ENCODE results near the gene PRAC1.
A peak's percentile ranks its signal among the peaks of the same experiment; 100 is the strongest.

Gene PRAC1

DNA sequence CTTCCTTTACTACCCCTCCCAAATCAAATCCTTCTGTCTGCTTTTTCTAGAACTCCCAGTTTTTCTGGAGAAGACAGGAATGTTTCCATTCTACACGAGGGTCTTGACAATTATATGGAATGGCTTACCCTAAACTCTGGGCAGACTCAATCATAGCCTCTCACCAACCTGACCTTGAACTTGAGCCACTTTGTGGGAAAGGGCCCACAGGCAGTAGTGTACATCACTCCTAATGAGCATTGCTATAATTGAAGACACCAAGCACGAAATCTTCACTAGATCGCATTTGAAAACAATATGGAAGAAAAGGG lies 7.9 kb upstream of the PRAC1 start:
- ATAC-seq (ENCODE audit: low read depth): no peak
- Histone ChIP-seq H3K27ac (ENCODE audit: poor library complexity, severe bottlenecking) (no peak overlapping the region), H3K27me3 (ENCODE audit: insufficient read depth, poor library complexity, severe bottlenecking) (peaks cover 96% of the 10 kb centered on the region)

DNA sequence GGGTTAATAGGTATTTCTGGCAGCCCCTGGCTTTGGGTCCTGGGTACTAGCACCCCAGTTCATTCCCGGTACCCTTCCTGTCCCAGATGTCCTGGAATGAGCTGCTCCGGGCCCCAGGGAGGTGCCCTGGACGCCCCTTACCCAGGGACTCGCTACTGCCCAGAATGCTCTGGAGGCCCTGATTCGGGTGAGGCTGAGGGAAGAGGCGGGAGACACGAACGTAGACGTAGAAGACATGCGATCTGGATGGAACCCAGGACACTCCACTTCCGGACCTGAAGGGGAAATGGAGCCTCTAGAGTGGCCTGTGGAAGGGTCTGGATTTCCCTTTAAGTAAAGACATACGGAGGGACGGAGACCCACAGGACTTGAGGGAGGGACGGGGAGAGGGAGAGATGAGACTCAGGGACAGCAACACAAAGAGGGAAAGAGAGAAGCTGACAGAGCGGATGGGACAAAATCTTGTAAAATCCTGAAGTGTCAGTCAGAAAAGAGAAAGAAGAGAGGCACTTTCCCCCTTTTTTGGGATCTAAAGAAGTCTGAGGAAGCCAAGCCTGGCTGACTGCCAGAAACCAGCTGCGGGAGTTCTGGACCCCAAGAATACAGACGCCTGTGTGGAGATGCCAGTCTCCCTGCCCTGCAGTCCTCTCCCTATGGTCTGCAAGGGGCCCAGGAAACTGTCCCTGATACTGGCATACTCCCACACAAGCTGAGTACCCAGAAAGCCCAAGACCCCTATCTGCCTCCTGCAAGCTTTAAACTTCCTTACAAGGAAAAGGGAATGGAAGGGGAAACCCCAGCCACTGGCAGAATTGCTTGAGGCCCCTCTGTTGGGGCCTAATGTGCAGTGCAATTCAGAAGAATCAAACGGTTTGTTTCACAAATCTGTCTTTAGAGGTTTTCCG lies 7.3 kb upstream of the PRAC1 start:
- Histone ChIP-seq H3K27me3 (ENCODE audit: insufficient read depth, poor library complexity, severe bottlenecking) (peaks cover 96% of the 10 kb centered on the region), H3K27ac (ENCODE audit: poor library complexity, severe bottlenecking) (no peak overlapping the region), H3K4me1 (ENCODE audit: insufficient read depth, poor library complexity, severe bottlenecking) (no peaks in the 10 kb centered on the region), H3K36me3 (ENCODE audit: low read depth) (no peaks in the 10 kb centered on the region), H3K9me3 (ENCODE audit: severe bottlenecking) (no peaks in the 10 kb centered on the region), H3K4me3 (ENCODE audit: severe bottlenecking) (no peak overlapping the region)
- TF ChIP-seq, protein P1, sequence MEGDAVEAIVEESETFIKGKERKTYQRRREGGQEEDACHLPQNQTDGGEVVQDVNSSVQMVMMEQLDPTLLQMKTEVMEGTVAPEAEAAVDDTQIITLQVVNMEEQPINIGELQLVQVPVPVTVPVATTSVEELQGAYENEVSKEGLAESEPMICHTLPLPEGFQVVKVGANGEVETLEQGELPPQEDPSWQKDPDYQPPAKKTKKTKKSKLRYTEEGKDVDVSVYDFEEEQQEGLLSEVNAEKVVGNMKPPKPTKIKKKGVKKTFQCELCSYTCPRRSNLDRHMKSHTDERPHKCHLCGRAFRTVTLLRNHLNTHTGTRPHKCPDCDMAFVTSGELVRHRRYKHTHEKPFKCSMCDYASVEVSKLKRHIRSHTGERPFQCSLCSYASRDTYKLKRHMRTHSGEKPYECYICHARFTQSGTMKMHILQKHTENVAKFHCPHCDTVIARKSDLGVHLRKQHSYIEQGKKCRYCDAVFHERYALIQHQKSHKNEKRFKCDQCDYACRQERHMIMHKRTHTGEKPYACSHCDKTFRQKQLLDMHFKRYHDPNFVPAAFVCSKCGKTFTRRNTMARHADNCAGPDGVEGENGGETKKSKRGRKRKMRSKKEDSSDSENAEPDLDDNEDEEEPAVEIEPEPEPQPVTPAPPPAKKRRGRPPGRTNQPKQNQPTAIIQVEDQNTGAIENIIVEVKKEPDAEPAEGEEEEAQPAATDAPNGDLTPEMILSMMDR (IDR thresholded peaks at IDR 0.05; ENCODE audit: poor library complexity, severe bottlenecking): no peak
- ATAC-seq (ENCODE audit: low read depth): no peak
- DNase-seq (ENCODE audit: low spot score): peak; percentile 28

More for the DNA sequence above, 7.9 kb upstream of the PRAC1 start:
- no peaks in the 10 kb centered on the region for H3K9me3 ChIP-seq (ENCODE audit: severe bottlenecking)
- H3K36me3 ChIP-seq (ENCODE audit: low read depth): no peaks in the 10 kb centered on the region
- TF ChIP-seq, protein P1 (IDR thresholded peaks at IDR 0.05; ENCODE audit: poor library complexity, severe bottlenecking): no peak
- DNase-seq (ENCODE audit: low spot score): no peak
- H3K4me1 ChIP-seq (ENCODE audit: insufficient read depth, poor library complexity, severe bottlenecking): no peaks in the 10 kb centered on the region
- H3K4me3 ChIP-seq (ENCODE audit: severe bottlenecking): no peak overlapping the region

DNA sequence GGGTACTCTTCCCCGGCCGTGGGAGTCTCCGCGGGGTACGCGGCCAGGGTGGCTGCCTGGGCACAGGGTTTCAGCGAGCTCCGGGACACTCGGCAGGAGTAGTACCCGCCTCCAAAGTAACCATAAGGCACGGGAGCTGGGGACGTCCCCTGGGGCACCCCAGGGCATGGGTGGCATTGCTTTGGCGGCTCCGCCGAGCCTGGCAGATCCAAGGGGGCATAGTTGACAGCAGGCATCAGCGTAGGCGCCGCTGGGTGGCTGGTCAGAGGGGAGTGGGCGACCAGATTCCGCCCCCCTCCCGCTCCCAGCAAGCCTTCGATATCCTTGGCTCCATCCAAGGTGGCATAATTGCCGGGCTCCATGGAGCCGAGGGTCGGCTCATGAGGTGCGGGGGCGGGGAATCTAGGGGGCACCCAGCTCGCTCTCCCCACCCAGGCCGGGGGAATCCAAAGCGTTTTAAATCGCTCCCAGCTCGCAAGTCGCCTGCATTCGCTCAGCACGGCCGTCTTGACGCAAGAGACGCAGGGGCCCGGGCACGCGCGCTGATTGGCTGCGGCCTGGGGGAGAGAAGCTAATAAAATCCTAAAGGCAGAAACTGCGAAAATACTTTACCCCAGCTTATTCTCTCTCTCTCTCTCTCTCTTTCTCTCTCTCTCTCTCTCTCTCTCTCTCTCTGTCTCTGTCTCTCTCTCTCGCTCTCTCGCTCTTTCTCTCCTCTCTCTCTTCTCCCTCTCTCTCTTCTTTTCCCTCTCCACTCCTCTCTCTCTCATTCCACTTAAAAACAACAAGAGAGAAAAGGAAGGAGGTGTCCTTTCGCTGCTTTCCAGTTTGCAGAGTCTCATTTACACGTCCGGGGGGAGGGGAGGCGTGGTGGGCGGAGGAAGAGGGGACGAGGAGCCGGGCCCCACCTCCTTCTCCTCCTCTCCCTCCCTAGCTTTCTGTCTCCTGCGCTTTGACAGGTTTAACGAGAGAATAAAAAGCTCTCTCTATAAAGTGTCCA lies 6.2 kb upstream of the PRAC1 start, which contains the start of gene HOXB13:
TSS of gene HOXB13 (minus strand) at position 519 of the 1,000 bp plus-strand sequence. CDS start at position 362, 157 bp downstream.
- Histone ChIP-seq H3K4me1 (ENCODE audit: insufficient read depth, poor library complexity, severe bottlenecking) (no peaks in the 10 kb centered on the region), H3K27ac (ENCODE audit: poor library complexity, severe bottlenecking) (no peak within 1 kb of the TSS), H3K27me3 (ENCODE audit: insufficient read depth, poor library complexity, severe bottlenecking) (peaks cover 96% of the 10 kb centered on the region), H3K4me3 (ENCODE audit: severe bottlenecking) (peak within 1 kb of the TSS; percentile 39), H3K9me3 (ENCODE audit: severe bottlenecking) (no peaks in the 10 kb centered on the region), H3K36me3 (ENCODE audit: low read depth) (no peaks in the 10 kb centered on the region)
- TF ChIP-seq, protein P1 (IDR thresholded peaks at IDR 0.05; ENCODE audit: poor library complexity, severe bottlenecking): no peak
- DNase-seq (ENCODE audit: low spot score) (peak; percentile 69), ATAC-seq (ENCODE audit: low read depth) (peak; percentile 41)

DNA sequence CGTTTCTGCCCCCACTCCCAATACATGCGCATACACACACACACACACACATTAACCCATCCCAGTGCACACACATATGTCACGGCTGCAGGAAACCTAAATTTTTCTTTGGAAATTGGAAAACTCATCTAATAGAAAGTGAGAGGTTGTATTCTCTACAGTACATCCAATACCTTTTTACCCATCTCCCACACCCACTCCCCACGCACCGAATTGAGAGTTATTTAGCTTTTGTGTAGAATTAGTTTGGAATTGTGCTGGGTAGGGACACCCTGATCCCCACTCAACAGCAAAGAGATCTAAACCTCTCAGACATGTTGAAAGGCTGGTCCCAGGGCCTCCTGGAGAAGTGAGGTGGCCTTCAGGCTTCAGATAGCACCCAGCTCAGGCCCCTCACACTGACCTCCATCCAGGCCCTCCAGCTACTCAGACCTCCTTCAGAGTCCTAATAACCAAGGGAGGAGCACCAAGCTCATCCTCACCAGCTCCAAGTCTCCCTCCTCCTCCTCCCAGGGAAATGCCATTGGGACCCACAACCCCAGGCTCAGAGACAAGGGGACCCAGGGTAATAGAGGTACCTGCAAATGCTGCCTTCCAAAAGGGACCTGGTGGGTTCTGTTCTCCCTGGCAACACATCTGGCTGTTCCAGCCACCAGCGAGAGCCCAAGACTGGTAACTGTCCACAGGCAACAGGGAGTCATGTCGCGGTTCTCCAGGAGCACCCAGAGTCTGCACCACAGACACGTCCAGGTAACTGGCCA lies 5.3 kb upstream of the PRAC1 start:
- ATAC-seq (ENCODE audit: low read depth): peak; percentile 26; the same call in 1 of the 3 replicates
- Histone ChIP-seq H3K27me3 (ENCODE audit: insufficient read depth, poor library complexity, severe bottlenecking) (peaks cover 96% of the 10 kb centered on the region), H3K9me3 (ENCODE audit: severe bottlenecking) (no peaks in the 10 kb centered on the region), H3K36me3 (ENCODE audit: low read depth) (no peaks in the 10 kb centered on the region), H3K4me3 (ENCODE audit: severe bottlenecking) (peak overlapping the region; percentile 39), H3K4me1 (ENCODE audit: insufficient read depth, poor library complexity, severe bottlenecking) (no peaks in the 10 kb centered on the region), H3K27ac (ENCODE audit: poor library complexity, severe bottlenecking) (no peak overlapping the region)
- DNase-seq (ENCODE audit: low spot score): peak; percentile 41
- TF ChIP-seq, protein P1 (IDR thresholded peaks at IDR 0.05; ENCODE audit: poor library complexity, severe bottlenecking): no peak
